B cell (primary cell): ENCODE data around the gene LCN10. TPM values are rescaled to one million over a fixed set of nuclear protein-coding genes. Genes with fewer than 3 reads are reported as not detected.

Experiments
- ATAC-seq: fragments of 200-7000 bp; cut with Tn5 transposase; one replicate; pipeline ENCODE4 v1.10.0; 2021; ENCODE audit warnings: low read depth, mild to moderate bottlenecking, moderate number of reproducible peaks, moderate library complexity
- CTCF ChIA-PET: fragments of 350-600 bp; sonication (Branson Sonifier 250); formaldehyde crosslinking; loops from one replicate; lab custom pipeline; 2021; ENCODE audit warnings: antibody characterized with exemption, inconsistent platforms; lab: Charles Lee
- POLR2A ChIA-PET: fragments of 350-600 bp; sonication (Branson Sonifier 250); formaldehyde crosslinking; loops from one replicate; lab custom pipeline; 2021; ENCODE audit warnings: antibody characterized with exemption; lab: Charles Lee
- DNase-seq: peaks from one replicate; pipeline ENCODE4 v3.0.0; 2013
- H2AFZ ChIP-seq: 2 replicates; pipeline ENCODE4 v1.6.1; 2012; ENCODE audit warnings: mild to moderate bottlenecking, low read depth, low read length; ENCODE audit not compliant: insufficient read depth, poor library complexity, severe bottlenecking
- H3K27ac ChIP-seq, 2 donors: 1 replicate in 1 of 2; 2 replicates in 1 of 2; pipeline ENCODE4 v1.5.1; 2012 to 2013; ENCODE audit warnings: low read length in 2 of 2, mild to moderate bottlenecking in 2 of 2, moderate library complexity in 1 of 2
- H3K27me3 ChIP-seq, 4 experiments: fragments of 200-600 bp in 1 of 4; sonication (generic) in 1 of 4; replicated peaks in 1 of 4; 1 replicate in 2 of 4; 2 replicates in 2 of 4; pipeline versions ENCODE4 v1.6.1 to v1.7.0; 2013 to 2016; ENCODE audit warnings: low read length in 3 of 4, mild to moderate bottlenecking in 2 of 4, mixed read lengths in 1 of 4, moderate library complexity in 1 of 4; ENCODE audit not compliant: insufficient read depth in 4 of 4, control insufficient read depth in 3 of 4; ENCODE audit errors: control extremely low read depth in 1 of 4
- H3K36me3 ChIP-seq, 2 experiments: replicated peaks in 1 of 2; 1 replicate in 1 of 2; 2 replicates in 1 of 2; pipeline versions ENCODE4 v1.6.1 to v1.7.1; 2013; ENCODE audit warnings: low read length in 1 of 2; ENCODE audit not compliant: insufficient read depth in 2 of 2, control insufficient read depth in 1 of 2; ENCODE audit errors: control extremely low read depth in 1 of 2, extremely low read depth in 1 of 2
- H3K4me1 ChIP-seq, 2 donors: fragments of 200-600 bp in 1 of 2; sonication (generic) in 1 of 2; 1 replicate in 1 of 2; 2 replicates in 1 of 2; pipeline versions ENCODE4 v1.5.1 to v1.6.1; 2013 to 2017; ENCODE audit warnings: low read length in 2 of 2; ENCODE audit not compliant: control insufficient read depth in 2 of 2, insufficient read depth in 2 of 2
- H3K4me2 ChIP-seq: replicated peaks from 2 replicates; pipeline ENCODE3; 2012; ENCODE audit warnings: mild to moderate bottlenecking, low read depth, low read length; ENCODE audit not compliant: poor library complexity, severe bottlenecking
- H3K4me3 ChIP-seq, 5 experiments: fragments of 200-600 bp in 1 of 5; sonication (generic) in 1 of 5; 1 replicate in 3 of 5; 2 replicates in 2 of 5; pipeline versions ENCODE4 v1.5.1 to v1.7.0; 2011 to 2016; ENCODE audit warnings: low read length in 4 of 5, mild to moderate bottlenecking in 4 of 5, low read depth in 2 of 5, control low read depth in 1 of 5, moderate library complexity in 1 of 5; ENCODE audit not compliant: insufficient read depth in 1 of 5; ENCODE audit errors: control extremely low read depth in 1 of 5, extremely low read depth in 1 of 5
- H3K79me2 ChIP-seq: fragments of 200-600 bp; sonication (generic); one replicate; pipeline ENCODE4 v1.6.0; 2016; ENCODE audit warnings: low read length; ENCODE audit not compliant: control insufficient read depth, insufficient read depth
- H3K9ac ChIP-seq: fragments of 200-600 bp; sonication (generic); 2 replicates; pipeline ENCODE4 v1.6.1; 2017; ENCODE audit warnings: mild to moderate bottlenecking, low read length, moderate library complexity
- H3K9me3 ChIP-seq, 3 donors: one replicate each; pipeline versions ENCODE4 v1.6.1 to v1.7.1; 2013; ENCODE audit warnings: low read length in 2 of 3; ENCODE audit not compliant: control insufficient read depth in 2 of 3, insufficient read depth in 1 of 3; ENCODE audit errors: control extremely low read depth in 1 of 3
- H4K20me1 ChIP-seq: 2 replicates; pipeline ENCODE4 v1.6.0; 2012; ENCODE audit warnings: mild to moderate bottlenecking, low read length; ENCODE audit not compliant: insufficient read depth, control insufficient read depth, poor library complexity, severe bottlenecking
- H3K27ac Mint-ChIP-seq: one replicate; pipeline ENCODE4 v1.8.0; 2021; ENCODE audit warnings: mixed read lengths
- H3K27me3 Mint-ChIP-seq: one replicate; pipeline ENCODE4 v1.8.0; 2021; ENCODE audit warnings: mixed read lengths
- H3K4me1 Mint-ChIP-seq: one replicate; pipeline ENCODE4 v1.8.0; 2021; ENCODE audit warnings: mixed read lengths
- H3K4me3 Mint-ChIP-seq: one replicate; pipeline ENCODE4 v1.8.0; 2021; ENCODE audit warnings: mixed read lengths
- H3K9me3 Mint-ChIP-seq: one replicate; pipeline ENCODE4 v1.8.0; 2022; ENCODE audit warnings: mixed read lengths; ENCODE audit not compliant: insufficient read depth
- CTCF ChIP-seq: fragments of 200-600 bp; IDR thresholded peaks from one replicate; pipeline ENCODE4 v1.8.0; 2022; ENCODE audit warnings: antibody characterized with exemption, mild to moderate bottlenecking
- EZH2 ChIP-seq: IDR thresholded peaks from 2 replicates; pipeline ENCODE4 v1.6.1; 2012; ENCODE audit warnings: borderline replicate concordance, low read depth, mild to moderate bottlenecking, moderate library complexity, low read length; ENCODE audit not compliant: insufficient read depth, poor library complexity, severe bottlenecking
- WGBS: methylation state at CpG from one replicate; pipeline ENCODE4 v1.1.5; 2013; ENCODE audit warnings: missing lambda C conversion rate; ENCODE audit not compliant: insufficient coverage; 5-methylcytosine and 5-hydroxymethylcytosine counted together
- intact Hi-C: fragments of 100-400 bp; cut with micrococcal nuclease; formaldehyde crosslinking; loops from one replicate; pipeline ENCODE4 v1.10.0; 2022
- polyA plus RNA-seq: library from polyadenylated mRNA; depleted of rRNA; stranded (reverse); fragments of >200 nt; gene quantifications from 2 replicates; pipeline ENCODE4 v1.2.3, GENCODE V29; 2012
- total RNA-seq, 2 donors: library from RNA; stranded (reverse); fragments of 120-200 nt in 1 of 2; gene quantifications; 1 replicate in 1 of 2; 2 replicates in 1 of 2; pipeline versions ENCODE4 v1.2.3 to v1.2.4, GENCODE V29; 2013 to 2022

Gene LCN10
- total and polyA plus RNA-seq, 2 donors (not counting 1 experiment from before 2014, with no cell fraction given) = 76.3 to 93.0 TPM

- DNase-seq (peak; percentile 99), ATAC-seq (peak; percentile 84)
- POLR2A ChIA-PET = interaction anchor here (0.6 to 1.2 kb wide), 6 partner anchors 9 to 244 kb away, joined by 3 to 5 read pairs (median 4); partner anchors contain the start of gene LCN8
- H3K9ac ChIP-seq = peak within 1 kb of the TSS; percentile 93
- peak within 1 kb of the TSS; percentile 97 to 99 for H3K27ac ChIP-seq
- no peaks in the 10 kb centered on the region for H3K9me3 ChIP-seq
- CTCF ChIA-PET = interaction anchor here (0.6 to 10.5 kb wide), 11 partner anchors 16 to 296 kb away, joined by 3 to 106 read pairs (median 4); partner anchors contain the start of genes FUT7, LCN8, MAN1B1 and RABL6
- Mint-ChIP-seq H3K27me3 (no peaks in the 10 kb centered on the region), H3K27ac (peak within 1 kb of the TSS; percentile 95), H3K4me1 (peaks cover 23% of the 10 kb centered on the region), H3K9me3 (no peaks in the 10 kb centered on the region), H3K4me3 (peak within 1 kb of the TSS; percentile 87)
- H2AFZ ChIP-seq = peak within 1 kb of the TSS; percentile 80
- H3K27me3 ChIP-seq = no peaks in the 10 kb centered on the region
- H4K20me1 ChIP-seq = peaks cover 12% of the 10 kb centered on the region
- TF ChIP-seq CTCF (no peak), EZH2 (no peak)
- peaks cover 4% of the 10 kb centered on the region for H3K79me2 ChIP-seq
- peaks cover 18 to 27% of the 10 kb centered on the region in 2 donors for H3K4me1 ChIP-seq
- H3K36me3 ChIP-seq = peaks cover 0 to 4% of the 10 kb centered on the region in 2 experiments
- intact Hi-C loops = loop anchor here (1.0 to 10.0 kb wide), 10 partner anchors 9 to 814 kb away; partner anchors contain the start of genes ARRDC1, C8G, EDF1 and FBXW5
- H3K4me2 ChIP-seq = peak within 1 kb of the TSS; percentile 100
- under 1% methylated on average over 68 of the region's 70 CpGs for WGBS
- peak within 1 kb of the TSS in 4 of 5 experiments; percentile 69 to 84 (median 80) for H3K4me3 ChIP-seq
Observed at GRCh38 chr9:136790640-136791515, 48.1 kb upstream of the LCN10 start, which contains the start of gene TMEM141. Gene TMEM141 (plus strand): TSS chr9:136791344. CDS start chr9:136791371, 27 bp downstream.
